ENCODE data around the gene PRUNE2.
"Not testable (repeated sequence)": the region's sequence is repeated elsewhere in the genome, so short reads cannot be mapped to it uniquely, and the experiment has no call there.

PRUNE2 gene

DNA sequence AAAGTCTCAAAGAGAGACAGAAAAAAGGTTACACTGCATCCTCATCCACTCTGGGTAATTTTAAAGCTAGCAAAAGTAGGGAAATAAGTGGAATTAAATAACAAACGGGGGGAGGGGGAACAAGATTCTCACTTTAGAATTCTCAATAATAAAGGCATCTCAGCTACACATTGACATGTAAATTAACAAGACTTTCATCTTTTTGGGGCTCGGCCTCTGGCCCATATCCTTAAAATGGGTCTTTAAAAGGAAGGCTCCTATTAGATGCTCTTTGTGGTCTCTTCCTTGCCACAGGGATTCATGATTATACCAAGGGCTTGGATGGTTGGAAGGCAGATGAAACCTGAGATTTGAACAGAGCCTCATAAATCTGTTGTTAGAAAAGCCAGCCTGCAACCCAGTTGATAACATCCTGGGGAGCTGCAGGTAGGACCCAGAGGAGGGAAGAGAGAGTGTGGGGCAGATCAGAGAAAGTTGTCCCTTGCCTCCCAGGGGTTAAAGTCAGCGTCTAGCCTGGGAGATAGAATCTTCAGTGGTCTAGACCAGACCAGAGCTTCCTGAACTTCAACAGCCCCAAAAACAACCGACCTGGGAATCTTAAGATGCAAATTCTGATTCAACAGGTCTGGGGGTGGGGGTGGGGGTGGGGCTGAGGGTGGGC is 311.0 kb downstream of the PRUNE2 start:
- no peak for DNase-seq (ENCODE audit: low read depth)

DNA sequence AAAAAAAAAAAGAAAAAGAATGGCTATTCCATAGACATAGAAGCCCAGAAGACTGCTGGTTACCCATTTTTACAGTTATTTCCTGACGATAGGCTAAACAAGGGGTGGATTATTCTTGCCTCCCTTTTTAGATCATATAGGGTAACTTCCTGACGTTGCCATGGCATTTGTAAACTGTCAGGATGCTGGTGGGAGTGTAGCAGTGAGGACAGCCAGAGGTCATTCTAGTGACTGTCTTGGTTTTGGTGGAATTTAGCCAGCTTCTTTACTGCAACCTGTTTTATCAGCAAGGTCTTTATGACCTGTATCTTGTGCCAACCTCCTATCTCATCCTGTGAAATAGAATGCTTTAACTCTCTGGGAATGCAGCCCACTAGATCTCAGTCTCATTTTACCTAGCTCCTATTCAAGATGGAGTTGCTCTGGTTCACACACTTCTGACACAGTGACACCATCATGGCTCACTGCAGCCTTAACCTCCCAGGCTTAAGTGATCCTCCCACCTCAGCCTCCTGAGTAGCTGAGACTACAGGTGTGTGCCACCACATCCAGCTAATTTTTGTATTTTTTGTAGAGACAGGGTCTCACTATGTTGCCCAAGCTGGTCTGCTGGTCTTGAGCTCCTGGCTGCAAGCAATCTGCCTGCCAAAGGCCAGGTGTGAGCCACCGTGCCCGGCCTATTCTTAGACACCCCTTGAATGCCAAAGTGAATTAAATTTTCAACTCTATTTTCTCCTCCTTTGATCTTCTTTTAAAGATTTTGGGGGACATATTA is 311.8 kb downstream of the PRUNE2 start:
- not testable (repeated sequence) for DNase-seq (ENCODE audit: low read depth)

DNA sequence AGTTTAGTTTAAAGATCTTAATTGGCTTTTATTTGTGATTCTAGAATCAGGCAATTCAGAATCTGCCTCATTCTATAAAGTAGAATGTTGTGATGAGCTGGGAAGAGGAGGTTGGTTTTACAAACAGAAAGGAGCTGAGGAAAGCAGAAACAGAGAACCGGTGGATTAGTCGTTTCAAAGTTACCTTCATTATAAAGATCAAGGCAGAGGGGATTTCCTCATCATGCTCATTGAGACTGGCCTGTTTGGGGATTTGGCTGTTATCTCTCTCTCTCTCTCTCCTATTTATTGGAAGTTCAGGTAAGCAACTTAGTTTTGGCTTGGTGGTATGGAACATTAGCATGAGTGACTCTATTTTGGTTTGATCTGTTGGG is 313.0 kb downstream of the PRUNE2 start:
- DNase-seq (ENCODE audit: low read depth): no peak

DNA sequence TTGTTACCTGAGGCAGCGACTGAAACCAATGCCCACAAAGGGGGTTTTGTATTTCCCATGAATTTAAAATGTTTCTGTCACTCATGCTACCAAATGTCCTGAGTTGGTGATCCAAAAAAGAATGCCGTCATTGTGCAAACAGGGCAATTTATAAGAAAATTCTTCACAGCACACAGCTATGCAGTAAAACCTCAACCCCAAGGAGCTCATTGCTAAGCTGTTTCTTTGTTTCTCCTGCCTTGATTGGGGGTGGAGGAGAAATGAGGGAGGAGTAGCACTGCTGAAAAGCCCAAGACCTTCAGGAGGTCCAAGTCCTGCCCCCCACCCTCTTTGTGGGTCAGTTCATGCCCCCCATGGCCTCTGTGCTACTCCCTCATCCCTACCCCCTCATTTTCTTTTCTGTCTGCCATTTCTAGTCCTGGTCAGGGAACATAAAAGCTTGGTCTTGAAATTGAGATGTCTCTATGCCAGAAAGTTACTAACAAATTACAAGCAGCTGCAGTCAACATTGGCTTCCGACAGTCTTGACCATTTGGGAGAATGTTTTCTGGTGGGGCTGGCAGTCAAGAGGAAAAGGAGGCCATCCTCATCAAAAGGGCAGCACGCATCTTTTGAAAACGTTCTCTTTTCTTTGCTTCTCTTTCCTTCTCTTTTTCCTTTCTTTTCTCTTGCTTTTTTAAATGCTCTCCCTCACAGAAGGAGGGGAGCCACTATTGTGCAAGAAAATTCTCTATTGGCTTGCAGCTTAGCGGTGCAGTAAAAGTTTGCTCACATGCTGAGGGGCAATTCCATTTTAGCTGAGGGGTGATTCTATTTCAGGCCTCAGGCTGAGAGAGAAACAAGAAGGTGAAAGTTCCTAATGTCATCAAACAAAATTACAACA is 313.6 kb downstream of the PRUNE2 start:
- DNase-seq (ENCODE audit: low read depth): no peak

DNA sequence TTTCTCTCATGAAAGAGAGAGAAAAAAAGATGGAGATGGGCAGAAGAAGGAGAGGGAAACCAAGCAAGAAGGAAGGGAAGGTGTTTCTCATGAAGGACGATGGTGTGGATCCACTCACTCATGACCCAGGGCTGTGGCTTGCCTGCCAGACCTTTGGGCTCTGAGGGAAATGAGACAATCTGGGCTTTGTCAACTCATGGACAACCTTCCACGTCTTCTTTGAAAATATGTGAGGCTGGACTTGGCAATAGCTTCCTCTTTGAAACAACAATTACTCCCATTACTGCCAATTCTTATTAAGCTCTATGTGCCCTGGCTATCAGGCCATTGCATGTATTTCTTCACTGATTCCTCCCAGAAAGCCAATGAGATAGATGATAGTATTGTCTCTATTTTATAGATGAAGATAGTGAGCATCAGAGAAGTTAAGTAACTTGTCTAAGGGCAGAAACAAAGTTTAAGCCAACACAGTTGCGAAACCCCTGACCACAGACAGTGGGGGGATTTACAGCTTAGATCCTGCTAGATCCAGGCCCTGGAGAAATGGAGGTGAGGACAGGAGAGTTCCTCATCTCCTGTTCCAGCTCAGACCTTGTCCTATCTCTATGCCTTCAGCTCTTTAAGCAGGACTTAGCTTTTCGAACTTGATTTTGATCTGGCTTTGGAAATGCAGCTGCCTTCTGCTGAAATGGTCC is 314.5 kb downstream of the PRUNE2 start:
- DNase-seq (ENCODE audit: low read depth): no peak

DNA sequence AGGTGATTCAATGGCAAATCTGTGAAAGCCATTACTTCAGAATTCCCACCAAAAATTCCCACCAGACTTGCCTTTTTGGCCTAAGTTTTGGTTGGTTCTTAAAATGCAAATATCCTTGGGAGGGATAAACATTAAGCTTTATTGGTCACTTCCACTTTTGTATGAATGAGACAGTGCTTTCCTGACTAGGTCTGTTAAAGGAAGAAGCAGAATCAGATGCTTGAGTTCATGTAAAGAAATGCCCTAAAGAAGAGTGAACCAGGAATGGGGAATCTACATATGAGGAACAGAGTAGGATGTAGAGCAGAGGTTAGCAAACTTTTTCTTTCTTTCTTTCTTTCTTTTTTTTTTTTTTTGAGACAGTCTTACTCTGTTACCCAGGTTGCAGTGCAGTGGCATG is 317.6 kb downstream of the PRUNE2 start:
- DNase-seq (ENCODE audit: low read depth): no peak

DNA sequence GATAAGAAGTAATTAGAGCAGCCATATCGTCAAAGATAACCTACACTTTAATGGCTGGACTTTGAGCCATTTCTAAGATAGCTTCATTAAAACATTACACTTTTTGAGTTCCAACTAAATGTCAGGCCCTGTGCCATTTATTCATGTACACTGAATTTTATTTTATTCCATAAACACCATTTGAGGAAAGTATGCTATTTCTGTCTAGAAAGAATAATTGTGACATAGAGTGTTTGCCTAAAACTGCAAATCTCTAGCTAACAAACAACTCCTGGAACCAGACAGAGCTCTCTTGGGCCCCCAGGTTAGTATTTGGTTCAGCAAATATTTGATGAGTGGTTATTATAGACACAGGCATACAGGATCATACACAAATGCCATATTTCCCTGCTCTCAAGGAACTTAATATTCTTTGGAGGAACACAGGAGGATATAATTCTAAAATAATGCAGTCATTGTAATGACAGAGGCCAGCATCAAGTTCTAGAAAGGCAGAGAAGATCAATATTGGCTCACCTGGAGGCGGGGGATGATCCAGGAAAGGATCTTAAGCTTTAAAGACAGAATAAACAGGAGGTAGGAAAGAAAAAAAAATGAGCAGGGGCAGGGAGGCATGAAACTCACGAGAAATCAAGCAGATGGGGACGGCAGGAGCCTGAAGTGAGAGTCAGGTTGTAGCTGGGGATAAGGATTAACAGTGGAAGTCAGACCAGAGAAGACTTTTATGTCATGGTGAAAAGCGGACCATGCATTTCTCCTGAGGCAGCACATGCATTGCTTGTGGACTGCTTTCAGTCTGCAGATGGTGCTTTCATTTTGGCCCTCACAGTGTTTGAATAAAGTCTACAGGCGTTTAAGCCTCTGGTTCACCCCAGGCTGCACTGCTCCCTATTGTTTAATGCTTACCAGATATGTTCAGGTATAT is 319.3 kb downstream of the PRUNE2 start:
- DNase-seq (ENCODE audit: low read depth): no peak

DNA sequence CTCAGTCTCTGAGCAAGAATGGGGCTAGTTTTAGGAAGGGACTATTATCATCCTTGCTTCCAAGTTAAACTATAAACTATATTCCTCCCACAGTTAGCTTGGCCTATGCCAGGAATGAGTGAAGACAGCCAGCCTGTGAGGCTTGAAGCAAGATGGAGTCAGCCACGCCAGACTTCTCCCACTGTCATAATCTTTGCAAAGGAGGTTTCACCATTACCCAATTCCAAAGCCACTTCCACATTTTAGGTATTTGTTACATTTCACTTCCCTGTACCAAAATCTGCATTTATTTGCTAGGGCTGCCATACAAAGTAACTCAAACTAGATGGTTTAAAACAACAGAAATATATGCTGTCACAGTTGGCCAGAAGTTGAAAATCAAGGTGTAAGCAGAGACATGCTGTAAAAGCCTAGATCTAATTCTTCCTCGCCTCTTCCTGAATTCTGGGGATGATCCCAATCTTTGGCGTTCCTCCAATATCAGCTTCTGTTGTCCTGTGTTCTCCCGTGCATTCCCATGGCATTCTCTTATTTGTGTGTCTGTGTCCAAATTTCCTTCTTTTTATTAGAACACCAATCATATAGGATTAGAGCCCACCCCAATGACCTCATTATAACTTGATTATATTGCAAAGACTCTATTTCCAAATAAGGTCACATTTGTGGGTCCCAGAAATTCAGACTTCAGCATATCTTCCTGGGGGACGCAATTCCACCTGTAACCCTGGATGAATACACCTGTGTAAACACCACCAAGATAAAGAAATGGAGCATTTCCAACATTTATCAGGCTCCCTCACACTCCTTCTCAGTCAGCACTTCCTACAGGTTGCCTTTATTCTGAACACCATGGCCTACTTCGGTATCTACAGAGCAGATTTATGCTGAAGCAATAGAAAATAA is 320.2 kb downstream of the PRUNE2 start:
- DNase-seq (ENCODE audit: low read depth): no peak

DNA sequence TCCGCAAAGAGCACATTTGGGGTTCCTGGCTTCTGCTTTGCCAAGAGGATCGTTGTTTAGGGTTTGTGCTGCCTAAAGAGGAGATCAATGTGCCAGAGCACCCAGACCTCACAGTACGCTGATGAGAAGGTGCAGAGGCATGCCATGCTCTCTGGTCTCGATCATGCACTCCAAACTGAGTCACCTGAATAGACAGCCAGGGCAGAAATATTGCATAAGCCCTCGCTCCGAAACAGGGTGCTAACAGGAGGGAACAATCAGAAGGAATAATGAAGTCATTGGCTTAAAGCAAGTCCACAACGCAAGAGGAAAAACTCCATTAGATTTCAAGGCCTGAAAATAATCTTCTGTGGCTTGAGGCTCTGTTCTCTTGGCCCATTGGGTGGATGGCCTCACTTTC is 322.7 kb downstream of the PRUNE2 start:
- DNase-seq (ENCODE audit: low read depth): no peak

DNA sequence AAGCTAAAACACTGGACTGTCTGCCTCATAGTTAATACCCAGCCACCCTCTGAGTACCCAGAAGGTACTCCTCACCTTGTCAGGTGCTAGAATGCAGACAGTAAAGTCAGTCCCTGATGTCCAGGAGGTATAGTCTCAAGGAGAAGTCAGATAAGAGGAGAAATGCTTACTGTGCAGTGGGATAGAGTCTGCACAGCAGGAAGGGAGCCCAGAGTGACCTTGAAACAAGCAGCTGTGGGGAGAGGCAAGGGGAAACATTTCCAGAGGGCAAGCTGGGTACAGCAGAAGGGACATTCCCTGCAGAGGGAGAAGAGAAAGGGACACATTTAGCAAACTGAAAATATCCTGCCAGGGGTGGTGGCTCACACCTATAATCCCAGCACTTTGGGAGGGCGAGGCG is 324.2 kb downstream of the PRUNE2 start:
- DNase-seq (ENCODE audit: low read depth): no peak

DNA sequence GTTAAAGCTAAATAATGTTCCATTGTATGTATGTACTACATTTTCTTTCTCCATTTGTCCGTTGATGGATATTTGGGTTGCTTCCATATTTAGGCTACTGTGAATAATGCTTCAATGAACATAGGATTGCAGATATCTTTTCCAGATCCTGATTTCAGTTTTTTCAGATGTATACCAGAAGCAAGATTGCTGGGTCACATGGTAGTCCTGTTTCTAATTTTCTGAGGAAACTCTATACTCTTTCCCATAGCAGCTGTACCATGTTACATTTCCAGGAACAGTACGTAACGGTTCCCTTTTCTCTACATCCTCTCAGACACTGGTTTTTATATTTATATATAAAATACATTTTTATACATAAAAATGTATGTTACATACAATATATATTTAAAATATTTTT is 325.1 kb downstream of the PRUNE2 start:
- DNase-seq (ENCODE audit: low read depth): no peak

DNA sequence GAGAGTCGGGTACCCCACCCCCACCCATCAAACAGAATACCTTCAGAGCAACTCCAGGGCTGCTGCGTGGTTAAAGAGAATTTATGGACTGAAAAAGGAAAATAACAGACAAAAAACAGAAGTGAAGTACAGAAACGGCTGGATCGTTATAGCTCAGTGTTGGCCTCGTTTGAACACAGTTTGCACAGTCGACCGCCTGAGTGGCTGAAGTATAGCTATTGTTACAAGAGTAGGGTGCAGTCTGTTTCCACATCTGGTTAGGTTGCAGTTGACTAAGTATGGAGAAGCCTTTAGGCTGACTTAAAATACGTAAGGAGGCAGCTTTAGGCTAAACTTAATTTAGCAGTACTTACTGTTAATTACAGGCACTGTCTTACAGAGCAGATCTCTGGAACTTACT is 325.7 kb downstream of the PRUNE2 start:
- DNase-seq (ENCODE audit: low read depth): no peak

DNA sequence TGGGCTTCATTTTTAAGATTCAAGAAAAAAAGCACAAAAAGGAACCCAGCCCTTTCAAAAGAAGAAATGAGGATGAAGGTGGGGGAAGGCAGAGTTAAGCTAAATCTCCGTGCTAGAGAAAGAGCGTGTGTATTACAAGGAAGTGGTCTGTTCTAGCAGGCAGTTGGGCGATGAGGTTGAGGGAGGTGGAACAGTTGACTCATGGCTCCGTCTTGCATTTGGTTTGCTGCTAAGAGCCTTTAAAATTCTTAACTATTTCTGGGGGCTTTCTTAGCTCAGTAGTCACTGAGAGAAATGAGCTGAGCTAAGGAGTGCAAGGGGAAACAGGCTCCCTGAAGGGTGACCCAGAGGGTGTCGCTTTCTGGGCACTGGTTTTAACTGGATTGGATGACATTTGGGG is 329.6 kb downstream of the PRUNE2 start:
- DNase-seq (ENCODE audit: low read depth): no peak

DNA sequence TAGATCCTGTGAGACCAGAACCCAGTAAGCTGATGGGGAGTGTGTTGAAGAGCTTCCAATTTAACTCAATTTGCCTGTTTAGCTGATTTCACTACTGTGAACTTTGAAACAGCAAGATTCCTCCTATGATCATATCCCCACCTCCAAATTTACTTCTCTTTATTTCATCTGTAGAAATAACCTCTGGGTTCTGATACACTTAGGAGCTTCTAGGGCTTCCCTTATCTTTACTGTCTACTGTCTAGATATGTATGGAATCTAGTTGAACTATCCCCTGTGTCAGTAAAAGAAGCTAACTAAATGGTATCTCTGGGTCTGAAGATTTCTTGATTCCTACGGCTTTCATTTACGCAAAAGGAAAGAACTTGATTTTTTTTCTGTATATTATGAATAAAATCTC is 330.2 kb downstream of the PRUNE2 start:
- no peak for DNase-seq (ENCODE audit: low read depth)

DNA sequence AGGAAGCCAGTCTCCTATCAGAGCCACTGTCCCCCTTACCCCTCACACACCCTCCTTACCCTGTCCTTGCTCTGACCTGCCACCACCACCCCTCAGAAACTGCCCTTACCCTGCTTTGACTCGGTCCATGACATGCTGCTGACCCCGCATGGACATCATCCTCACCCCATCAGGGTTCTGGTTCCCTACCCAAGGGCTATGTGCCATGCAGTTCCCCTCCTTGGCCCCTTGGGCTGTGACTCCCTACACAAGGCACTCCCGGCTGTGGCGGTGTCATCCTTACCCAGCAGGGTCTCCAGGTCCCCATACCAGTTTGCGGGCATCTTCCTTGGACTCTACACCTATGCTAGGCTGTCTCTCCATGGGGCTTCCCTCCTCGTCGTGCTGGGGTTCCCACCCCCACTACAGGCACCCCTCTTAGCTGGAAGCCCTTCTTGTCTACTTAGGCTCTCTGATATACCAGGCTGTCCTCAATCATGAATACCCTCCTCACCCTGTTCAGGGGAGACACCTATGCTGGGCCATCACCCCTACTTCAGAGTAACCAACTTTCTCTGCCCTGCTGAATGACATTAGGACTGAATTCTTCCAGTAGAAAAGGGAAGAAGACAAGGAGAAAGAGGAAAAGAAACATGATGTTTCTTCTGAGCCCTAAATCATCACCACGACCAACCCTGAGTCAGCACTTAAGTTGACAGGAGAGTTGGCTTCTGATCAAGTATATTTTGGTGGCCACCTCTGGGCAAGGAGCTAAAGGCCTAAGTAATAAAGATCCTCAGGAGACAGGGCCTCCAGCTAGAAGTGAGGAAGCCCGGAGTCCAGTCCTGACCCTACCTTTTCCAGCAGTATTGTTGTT is 331.8 kb downstream of the PRUNE2 start:
- DNase-seq (ENCODE audit: low read depth): no peak

DNA sequence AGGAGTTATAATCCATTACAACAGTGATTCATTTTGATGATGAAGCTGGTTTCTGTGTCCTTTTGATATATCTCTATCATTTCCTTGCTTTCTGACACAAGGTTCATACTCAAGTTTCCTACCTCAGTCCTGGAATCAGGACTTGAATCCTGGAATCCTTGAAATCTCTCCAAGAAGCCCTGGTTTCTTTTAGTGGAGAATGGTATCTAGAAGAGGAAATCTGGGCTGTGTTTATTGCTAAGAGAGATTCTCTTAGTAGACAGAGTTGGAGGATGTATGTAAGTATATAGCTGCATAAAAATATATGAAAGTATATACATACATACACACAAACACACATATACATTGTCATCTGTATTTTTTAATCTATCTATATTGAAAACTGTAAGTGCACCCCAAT is 332.5 kb downstream of the PRUNE2 start:
- DNase-seq (ENCODE audit: low read depth): no peak

DNA sequence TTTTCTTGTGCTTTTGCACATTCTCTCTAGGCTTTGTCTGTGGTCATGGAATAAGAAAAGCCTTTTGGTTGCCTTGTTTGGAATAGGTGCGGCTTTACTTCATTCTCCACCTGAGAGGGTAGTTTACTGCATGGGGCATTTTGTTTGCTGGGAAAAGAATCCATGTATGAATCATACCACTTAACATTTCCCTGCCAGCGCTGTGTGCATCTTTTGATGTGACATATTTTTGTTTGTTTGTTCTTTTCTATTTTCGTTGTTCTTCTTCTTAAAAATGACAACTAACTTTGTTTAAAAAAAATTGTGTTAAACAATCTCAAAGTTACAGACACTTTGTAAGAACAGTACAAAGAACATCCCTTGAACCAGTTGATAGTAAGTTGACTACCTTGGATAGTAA is 333.8 kb downstream of the PRUNE2 start:
- DNase-seq (ENCODE audit: low read depth): no peak

DNA sequence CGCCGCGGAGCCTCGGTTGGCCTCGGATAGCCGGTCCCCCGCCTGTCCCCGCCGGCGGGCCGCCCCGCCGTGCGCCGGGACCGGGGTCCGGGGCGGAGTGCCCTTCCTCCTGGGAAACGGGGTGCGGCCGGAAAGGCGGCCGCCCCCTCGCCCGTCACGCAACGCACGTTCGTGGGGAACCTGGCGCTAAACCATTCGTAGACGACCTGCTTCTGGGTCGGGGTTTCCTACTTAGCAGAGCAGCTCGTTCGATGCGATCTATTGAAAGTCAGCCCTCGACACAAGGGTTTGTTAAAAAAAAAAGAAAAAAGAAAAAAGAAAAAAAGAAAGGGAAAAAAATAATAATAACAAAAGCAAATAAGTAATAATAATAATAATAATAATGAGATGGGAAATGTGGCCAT is 334.2 kb downstream of the PRUNE2 start:
- DNase-seq (ENCODE audit: low read depth): no peak

DNA sequence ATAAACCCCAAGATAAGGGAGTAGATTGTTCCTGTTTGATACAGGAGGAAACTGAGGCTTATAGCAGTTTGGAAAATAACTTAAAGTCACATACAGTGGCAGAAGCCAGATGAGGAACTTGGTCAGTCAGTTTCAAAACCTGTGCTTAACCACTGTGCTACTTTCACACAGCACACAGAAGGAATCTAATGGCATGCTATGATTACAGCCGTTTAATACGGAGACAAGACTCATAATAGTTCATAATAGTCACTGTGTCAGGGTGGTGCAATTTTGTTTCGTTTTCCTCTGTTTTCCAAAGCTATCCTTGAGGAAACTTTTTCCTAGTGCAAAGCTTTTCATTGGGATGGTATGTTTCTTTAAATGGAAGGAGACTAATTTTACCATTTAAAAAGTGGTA is 334.6 kb downstream of the PRUNE2 start:
- no peak for DNase-seq (ENCODE audit: low read depth)

All from HS-5 (cell line).